GM20431 (cell line): ENCODE measurements around the gene PKHD1.

Experiments
- in situ Hi-C: fragments of 300-500 bp; cut with MseI, MboI; formaldehyde crosslinking; loops from one replicate; pipeline ENCODE4 v1.15.0; 2020; ENCODE audit warnings: low sequenced_read_pairs; ENCODE audit not compliant: unreplicated experiment

Gene PKHD1

DNA sequence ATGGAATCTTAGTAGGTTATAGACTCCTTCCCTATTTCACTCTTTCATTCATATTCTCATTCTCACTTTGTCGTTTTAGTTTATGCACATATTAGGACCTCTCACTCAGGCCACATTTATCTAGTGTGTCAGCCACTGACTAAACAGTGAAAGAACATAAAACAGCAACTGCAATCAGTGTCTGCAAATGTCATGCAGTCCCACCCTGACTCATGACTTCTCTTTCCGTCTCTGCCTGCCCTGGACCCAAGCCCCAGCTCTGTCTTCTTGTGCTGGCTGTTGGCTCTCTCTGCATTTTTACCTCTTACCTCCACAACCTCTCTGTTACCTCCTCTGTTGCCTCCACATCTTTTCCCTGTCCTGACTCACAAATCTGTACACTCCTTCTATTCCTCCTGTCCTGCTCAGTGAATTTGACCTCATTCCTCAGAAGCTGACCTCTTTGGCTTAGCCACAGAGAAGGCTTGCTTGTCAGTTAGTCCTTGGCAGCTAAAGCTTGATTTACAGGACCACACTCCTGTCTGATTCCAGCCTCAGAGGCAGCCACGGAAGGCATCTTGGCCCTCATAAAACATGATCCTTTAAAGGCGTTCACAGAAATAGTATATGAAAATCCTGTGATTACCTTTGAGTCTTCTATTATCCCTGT lies 247.6 kb downstream of the PKHD1 start:
- in situ Hi-C loops = no loop called here

DNA sequence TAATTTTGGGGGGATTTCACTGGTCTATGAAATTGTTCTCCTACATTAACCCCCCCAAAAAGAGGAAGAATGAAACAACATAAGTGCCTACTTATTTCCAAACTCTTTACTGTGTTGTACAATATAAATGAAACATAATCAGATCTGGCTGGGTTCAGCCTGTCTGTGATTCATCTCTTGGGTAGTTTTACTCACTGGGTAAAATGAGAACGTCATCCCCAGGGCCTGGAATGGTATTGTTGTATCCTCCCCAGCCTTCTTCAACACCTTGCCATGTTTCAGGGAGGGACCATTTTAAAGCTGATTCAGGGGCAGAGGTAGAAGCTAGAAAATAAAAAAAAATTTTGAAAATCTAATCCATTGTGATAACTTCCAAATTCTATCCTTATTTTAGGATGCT lies 256.7 kb downstream of the PKHD1 start:
- in situ Hi-C loops = no loop called here

DNA sequence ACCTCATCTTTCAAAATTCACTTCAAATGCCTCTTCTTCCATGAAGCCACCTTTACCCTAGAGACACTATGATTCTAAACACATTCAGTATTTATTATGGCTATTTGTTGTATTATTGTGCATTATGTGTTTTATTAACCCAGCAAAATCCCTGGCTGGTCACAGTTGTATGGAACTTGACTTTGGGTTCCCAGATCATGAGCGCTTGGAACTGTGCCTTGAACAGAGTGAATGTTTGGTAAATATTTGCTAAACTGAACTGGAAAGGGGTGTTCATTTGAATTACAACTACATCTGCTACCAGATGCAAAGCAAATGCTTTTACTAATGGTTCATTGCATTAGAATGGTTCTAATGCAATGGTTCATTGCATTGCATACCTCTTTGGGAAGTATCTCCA lies 259.8 kb downstream of the PKHD1 start:
- in situ Hi-C loops = no loop called here

DNA sequence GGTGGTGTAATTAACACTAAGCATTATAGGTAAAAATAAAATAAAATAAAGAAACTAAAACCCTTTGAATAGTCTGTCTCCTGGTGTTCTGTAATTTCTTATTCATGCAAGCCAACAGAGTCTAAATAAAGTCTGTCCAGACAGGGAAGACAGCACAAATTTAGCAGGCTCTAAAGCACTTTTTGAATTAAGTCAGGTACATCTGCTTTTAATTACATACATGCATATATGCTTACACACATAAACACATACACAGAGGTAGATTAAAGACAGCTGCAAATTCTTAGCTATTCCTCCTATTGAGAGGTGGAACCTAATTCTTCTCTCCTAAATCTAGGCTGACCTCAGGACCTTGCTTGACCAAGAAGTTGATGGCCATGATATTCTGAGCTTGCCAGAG lies 262.5 kb downstream of the PKHD1 start:
- in situ Hi-C loops = no loop called here

DNA sequence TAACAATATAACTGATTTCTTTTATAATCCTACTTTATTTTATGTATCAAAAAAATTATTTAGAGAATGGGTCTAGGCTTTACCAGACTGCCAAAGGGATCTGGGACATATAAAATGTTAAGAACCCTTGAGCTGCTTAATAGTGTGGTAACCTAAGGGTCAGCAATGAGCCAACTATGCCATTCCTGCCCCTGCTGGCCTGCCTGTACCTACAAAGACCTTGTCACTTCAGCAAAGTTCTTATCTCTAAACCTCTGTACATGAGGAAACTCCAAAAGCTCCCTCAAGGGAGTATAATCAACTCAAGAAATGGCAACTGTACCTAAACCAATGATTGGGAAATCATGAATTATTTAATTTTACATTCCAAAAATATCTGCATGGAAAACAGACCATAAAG lies 266.9 kb downstream of the PKHD1 start:
- in situ Hi-C loops = no loop called here

DNA sequence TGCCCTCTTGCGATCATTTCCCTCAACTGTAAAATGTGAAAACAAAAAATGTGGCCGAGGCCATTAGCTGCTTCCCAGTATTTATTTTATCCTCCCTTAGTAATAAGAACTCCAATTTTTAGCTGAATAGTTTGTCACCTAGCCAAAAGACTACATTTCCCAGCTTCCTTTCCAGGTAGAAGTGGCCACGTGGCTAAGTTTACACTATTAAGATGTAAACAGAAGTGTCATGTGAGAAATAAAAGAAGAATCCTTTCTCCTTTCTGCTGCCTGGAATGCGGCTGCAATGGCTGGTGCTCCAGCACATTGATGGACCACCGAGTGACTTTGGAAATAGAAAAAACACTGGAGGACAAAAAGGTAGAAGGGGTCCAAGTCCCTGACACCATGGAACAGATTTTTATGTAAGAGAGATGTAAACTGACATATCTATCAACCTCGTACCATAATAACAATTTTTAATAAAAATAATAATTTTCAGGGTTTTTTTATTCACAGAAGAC lies 268.8 kb downstream of the PKHD1 start:
- in situ Hi-C loops = no loop called here

DNA sequence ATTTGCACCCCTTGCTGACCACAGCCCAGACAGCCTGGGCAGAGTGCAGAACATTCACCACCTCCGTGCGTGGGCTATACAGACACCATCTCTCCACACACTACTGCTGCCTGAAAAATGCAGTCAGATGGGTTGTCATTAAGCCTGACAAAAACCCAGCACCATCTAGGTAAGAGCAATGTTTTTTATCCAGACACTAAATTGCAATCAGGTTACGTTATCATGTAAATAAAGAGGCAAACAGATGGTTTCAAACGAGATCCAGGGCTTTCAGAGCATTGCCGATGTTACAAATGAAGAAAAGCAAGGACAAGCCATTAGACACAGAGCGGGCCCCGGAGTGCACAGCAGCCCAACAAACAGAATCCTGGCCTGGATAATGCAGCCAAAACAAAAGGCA lies 269.6 kb downstream of the PKHD1 start:
- in situ Hi-C loops = no loop called here

DNA sequence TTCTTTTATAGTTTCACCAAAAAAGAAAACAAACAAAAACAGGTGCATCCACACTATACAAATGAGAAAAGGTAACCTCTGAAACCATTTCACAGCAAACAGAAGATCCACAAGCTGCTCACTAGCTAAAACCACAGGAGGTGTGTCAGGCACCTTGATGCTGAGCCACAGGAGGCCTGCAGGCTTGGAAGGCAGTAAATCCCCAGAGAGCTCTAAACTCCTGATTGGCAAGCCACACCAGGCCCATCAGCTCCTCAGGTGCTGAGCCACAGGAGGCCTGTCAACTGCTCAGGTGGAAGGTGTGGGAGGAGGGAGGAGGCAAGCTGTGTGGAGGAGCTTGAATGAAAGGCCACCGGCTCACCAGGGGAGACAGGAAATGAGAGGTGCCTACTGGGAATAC lies 273.0 kb downstream of the PKHD1 start:
- in situ Hi-C loops = no loop called here

DNA sequence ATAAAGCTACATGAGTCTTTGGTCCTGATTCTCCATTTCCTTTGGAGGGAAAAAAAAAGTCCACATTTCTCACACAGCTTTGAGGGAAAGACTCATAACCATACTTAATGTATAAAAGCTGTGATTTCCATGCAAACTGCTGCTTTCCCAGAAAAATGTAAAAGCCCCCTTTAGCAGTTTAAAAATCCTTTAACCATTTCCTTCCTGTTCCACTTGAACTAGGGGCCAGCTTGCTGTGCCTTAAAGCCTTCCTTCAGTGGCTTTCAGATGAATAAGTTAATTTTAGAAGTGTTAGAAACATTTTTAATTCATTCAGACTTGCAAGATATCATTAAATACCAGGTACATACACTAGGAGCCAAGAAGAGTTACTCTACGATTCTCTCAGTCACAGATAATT lies 273.5 kb downstream of the PKHD1 start:
- in situ Hi-C loops = no loop called here

DNA sequence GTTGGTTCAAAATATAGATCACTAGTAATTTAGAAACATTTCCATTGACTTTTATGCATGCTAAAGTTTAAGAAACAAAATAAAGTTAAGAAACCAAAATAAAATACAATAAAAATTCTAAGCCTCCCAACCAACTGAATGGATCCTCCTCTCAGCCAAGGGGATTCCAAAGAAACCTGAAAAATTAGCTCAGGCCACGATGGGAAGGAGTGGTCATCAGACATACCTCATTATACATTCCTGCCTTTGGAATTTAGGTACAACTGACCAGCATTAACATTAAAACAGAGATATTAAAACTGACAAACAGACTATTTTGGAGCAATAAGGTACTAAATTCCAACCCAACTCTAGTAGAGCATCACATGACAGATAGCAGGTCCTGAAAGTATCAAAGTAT lies 275.2 kb downstream of the PKHD1 start:
- in situ Hi-C loops = no loop called here

DNA sequence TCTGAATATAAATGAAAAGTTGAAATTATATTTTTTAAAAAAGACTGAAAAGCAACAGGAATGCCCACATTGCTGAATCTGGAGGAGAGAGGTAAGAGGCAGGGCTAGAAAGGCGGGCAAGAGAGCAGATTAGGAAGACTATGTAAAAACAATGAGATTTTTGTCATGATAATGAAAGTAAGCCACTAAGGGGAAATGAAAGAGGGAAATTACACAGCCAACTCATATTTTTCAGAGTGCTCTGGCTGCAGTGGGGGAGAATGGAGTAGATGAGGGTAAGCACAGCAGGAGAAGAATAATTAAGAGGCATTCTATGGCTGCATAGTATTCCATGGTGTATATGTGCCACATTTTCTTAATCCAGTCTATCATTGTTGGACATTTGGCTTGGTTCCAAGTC lies 281.9 kb downstream of the PKHD1 start:
- in situ Hi-C loops = no loop called here

DNA sequence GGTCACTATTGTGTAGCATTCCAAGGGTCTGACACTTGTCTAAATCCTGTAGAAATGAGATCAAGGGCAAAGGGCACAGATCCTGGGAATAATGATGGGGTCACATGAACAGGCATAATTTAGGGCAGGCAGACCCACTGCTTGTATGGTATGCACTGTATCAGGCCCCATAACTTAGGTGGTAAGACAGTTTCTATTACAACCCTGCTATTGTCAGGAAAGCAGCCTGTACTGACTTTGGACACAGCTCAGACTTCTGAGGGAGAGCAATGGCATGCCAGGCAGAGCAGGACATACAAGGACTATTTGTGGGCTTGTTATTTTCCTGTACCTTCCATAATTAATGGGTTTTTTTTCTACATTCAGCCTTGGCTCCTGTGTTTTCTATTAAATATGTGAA lies 286.8 kb downstream of the PKHD1 start:
- in situ Hi-C loops = no loop called here

DNA sequence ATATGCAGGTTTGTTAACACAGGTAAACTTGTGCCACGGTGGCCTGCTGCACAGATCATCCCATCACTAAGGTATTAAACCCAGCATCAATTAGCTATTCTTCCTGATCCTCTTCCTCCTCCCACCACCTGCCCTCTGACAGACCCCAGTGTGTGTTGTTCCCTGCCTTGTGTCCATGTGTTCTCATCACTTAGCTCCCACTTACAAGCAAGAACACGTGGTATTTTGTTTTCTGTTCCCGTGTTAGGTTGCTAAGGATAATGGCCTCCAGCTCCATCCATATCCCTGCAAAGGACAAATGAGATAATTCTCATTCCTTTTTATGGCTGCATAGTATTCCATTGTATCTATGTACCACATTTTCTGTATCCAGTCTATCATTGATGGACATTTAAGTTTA lies 294.0 kb downstream of the PKHD1 start:
- in situ Hi-C loops = no loop called here

DNA sequence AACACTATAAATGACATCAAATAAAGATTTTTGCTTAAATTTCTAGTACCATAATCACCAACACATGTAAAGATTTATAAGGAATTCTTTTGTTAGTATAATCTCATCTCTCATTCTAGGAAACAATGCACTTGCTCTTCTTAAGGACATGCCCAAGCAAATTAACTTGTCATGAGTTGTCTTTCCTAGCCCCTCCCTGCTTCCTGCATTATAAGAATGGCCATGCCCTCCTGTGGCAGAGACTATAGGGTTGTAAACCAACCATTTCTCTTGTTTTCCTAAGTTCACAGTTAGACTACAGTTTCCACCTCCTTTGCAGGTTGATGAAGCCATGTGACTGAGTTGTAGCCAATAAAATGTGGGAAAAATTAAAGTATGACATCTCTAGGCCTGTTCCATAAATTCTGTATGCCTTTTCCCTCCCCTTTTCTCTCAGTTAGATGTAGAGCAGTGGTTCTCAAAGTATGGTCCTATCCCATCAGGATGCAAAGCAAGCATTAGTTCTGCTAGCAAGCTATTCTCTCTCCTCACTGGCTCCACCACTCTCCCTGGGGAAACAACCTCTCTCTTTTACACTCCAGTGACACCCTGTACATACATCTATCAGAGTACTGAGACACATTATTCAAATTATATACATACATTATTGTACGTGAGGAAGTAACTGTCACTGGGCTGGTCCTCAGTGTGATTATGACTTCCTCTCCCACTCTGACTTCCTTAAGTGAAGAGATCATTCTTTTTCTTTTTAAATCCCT lies 295.0 kb downstream of the PKHD1 start:
- in situ Hi-C loops = no loop called here

DNA sequence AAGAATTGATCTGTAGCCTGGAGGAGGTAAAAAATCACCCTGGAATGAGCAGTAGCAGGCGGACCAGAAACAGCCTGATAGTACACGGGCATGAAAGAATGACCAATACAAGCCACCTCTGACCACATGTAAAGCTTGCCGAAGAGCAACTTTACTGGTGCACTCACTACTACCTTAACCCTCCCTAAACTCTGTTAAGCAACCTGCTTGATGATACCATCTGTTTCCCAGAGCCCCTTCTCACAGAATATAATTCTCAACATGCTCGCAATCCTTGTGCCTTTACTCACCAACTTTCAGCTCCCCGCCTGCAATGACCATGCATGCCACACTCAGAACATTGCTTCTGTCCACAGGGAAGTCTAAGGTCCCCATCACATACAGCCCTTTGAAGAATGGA lies 296.5 kb downstream of the PKHD1 start:
- in situ Hi-C loops = no loop called here

DNA sequence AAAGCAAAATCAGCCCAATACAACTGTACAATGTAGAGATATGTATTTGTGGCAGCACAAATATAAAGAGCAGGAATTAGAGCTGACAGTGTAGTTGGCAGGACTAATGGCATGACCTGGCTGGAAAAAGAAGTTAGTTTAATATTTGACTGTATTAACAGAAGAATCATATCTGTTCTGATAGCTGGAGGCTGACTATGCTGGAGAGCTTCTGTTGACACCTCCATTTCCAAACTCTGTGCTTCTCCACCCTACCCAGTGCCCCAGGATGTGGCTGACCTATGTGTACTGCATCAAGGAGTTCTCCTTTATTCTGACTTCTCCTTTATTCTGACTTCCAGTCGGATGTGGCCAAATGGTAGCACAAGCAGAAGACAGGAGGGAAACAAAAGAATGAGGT lies 299.3 kb downstream of the PKHD1 start:
- in situ Hi-C loops = no loop called here

DNA sequence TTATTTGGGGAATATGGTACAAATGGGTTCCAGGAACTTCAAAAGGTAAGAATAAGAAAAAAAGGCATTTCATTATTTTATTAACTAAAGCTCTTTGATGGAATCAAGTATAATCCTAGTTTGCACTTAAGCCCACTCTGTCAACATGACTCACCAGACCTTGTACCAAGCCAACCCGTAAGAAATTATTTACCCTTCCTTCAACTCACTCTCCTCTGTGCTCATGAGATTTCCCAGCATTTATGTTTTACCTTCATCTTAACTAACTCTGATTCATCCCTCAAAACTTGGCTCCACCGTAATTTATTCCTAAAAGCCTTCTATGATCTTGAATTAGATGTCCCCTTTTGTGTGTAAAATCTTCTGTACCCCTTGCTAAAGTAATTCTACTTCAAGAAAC lies 308.7 kb downstream of the PKHD1 start:
- in situ Hi-C loops = no loop called here

DNA sequence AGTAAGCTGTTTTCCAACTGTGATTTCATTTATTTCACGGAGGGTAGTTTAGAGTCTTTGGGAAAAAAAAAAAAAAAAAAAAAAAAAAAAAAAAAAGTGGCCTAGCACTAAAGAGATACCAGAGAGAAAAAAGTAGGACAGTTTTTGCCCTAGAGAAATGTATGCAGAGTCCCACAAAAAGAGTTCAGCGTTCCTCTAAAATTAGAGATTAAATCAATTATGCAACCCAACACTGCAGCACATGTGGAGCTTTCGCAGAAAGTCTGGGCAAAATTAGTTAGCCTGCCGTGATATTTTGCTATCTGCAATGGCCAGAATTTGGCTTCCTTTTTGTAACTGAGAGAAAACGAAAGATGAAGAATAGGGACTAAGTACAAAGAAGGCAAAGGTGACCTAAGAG lies 309.8 kb downstream of the PKHD1 start:
- in situ Hi-C loops = no loop called here

DNA sequence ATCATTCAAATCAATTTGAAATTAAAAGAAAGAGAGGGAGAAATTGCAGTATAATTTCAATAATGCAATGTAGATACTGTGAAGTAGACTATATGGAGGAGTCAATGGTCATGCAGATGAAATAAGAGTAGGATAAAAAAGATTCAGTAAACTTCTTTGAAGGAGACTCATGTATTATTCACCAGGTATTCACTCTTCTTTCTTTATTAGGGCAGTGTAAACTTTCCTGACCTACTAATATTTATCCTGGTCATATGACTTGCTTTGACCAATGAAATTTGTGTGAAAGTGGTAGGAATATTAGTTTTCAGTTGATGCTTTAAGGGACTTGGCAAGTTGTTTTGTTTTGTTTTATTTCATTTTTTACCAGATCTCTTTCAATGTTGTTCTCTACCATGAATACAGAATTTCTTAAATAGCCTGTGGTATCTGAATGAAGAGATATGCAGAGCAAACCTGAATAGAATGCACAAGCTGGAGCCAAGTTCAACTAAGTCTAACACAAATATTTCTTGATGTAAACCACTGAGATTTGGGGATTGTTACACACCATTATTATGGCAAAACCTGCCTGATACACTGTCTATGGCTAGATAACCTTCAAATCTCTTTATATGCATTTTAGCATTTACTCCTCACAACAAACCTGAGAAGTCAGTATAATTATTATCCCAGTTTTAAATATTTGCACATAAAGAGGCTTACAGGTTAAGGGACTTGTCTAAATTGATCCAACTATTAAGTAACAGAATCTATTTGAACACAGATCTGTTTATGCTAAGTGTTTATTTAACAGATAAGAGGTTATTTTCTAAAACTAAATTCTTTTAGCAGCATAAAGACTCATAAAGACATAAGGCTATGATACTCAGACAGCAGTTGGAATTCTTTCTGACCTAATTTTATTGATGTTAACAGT lies 311.2 kb downstream of the PKHD1 start:
- in situ Hi-C loops = no loop called here

DNA sequence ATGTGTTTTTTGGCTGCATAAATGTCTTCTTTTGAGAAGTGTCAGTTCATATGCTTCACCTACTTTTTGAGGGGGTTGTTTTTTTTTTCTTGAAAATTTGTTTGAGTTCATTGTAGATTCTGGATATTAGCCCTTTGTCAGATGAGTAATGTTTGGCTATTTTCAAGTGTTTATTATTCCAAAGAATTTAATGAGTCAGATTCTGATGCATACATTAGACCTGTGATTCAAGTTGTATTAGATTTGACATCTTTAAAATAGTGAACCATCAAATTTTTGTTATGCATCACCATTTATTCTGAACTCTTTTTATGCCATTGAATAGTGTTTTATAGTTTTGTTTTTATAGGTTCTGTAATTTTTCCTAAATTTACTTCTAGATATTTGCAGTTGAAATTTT lies 319.3 kb downstream of the PKHD1 start:
- in situ Hi-C loops = no loop called here

DNA sequence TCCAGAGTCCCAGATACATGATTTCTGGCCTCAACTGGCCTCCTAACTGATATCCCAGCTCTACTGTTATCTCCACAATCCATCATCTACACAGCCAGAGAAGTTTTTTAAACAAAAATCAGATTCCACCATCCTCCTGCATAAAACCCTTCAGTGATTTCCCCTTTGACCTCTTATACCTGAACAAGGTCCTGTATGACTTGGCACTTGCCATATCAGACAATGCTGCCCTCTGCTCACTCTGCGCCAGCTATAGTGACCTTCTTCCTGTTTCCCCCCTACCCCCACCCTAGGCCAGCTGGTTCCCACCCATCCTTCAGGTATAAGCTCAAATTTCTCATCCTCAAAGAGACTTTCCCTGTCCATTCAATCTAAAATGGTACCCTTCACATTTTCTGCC lies 322.2 kb downstream of the PKHD1 start:
- in situ Hi-C loops = no loop called here
